OCI-LY3 (cell line): ENCODE measurements around the gene MUC20.

Experiments used
- H2AFZ ChIP-seq: fragments of 200-600, 300-600 bp; shearing (Covaris generic); 2 replicates; pipeline ENCODE4 v1.6.0; 2014; ENCODE audit warnings: antibody characterized with exemption, low read depth, low read length
- H3K27ac ChIP-seq: fragments of 200-600, 300-600 bp; sonication (generic); 2 replicates; pipeline ENCODE4 v1.5.1; 2014; ENCODE audit warnings: mild to moderate bottlenecking, low read length, moderate library complexity, mixed read lengths
- H3K27me3 ChIP-seq: fragments of 200-600, 300-600 bp; sonication (generic); 2 replicates; pipeline ENCODE4 v1.6.1; 2014; ENCODE audit warnings: low read depth, low read length, mixed read lengths
- H3K36me3 ChIP-seq: fragments of 200-600, 300-600 bp; sonication (generic); replicated peaks from 2 replicates; pipeline ENCODE3; 2014; ENCODE audit warnings: low read depth, low read length, mixed read lengths
- H3K4me1 ChIP-seq: fragments of 300-600, 200-600 bp; sonication (generic); 2 replicates; pipeline ENCODE4 v1.6.1; 2014; ENCODE audit warnings: low read length, mixed read lengths
- H3K4me2 ChIP-seq: fragments of 200-600, 300-600 bp; sonication (generic); 2 replicates; pipeline ENCODE4 v1.6.1; 2014; ENCODE audit warnings: low read length, mixed read lengths
- H3K4me3 ChIP-seq: fragments of 300-600, 200-600 bp; sonication (generic); 2 replicates; pipeline ENCODE4 v1.5.1; 2014; ENCODE audit warnings: antibody characterized with exemption, mild to moderate bottlenecking, low read length, moderate library complexity
- H3K79me2 ChIP-seq: fragments of 300-600, 200-600 bp; shearing (Covaris generic); 2 replicates; pipeline ENCODE4 v1.6.1; 2014; ENCODE audit warnings: mild to moderate bottlenecking, low read length, mixed read lengths
- H3K9ac ChIP-seq: fragments of 300-600, 200-600 bp; shearing (Covaris generic); 2 replicates; pipeline ENCODE4 v1.6.0; 2014; ENCODE audit warnings: mild to moderate bottlenecking, low read length, moderate library complexity
- H3K9me3 ChIP-seq: fragments of 200-600, 300-600 bp; shearing (Covaris generic); 2 replicates; pipeline ENCODE4 v1.6.1; 2014; ENCODE audit warnings: low read length, mixed read lengths; ENCODE audit not compliant: insufficient read depth
- H4K20me1 ChIP-seq: fragments of 200-600, 300-600 bp; sonication (generic); 2 replicates; pipeline ENCODE4 v1.6.1; 2016; ENCODE audit warnings: low read length, mixed read lengths; ENCODE audit not compliant: insufficient read depth
- EZH2phosphoT487 ChIP-seq: fragments of 200-600 bp; shearing (Covaris generic); IDR thresholded peaks from 2 replicates; pipeline ENCODE4 v1.6.1; 2018; ENCODE audit warnings: antibody characterized with exemption, mixed run types, low read depth
- TF ChIP-seq, protein P1 (sequence below): fragments of 200-600, 300-600 bp; sonication (generic); IDR thresholded peaks from 2 replicates; pipeline ENCODE4 v1.5.1; 2014; ENCODE audit warnings: antibody characterized with exemption, low read length, low read depth

The MUC20 gene

GRCh38 chr3:195699388-195699771, 21.4 kb upstream of the MUC20 start:
- no peaks in the 10 kb centered on the region for H3K4me1 ChIP-seq
- no peak overlapping the region for H2AFZ ChIP-seq
- H3K9me3 ChIP-seq: no peaks in the 10 kb centered on the region
- H3K27ac ChIP-seq: no peak overlapping the region
- H3K27me3 ChIP-seq: no peaks in the 10 kb centered on the region
- no peak overlapping the region for H3K4me3 ChIP-seq
- no peaks in the 10 kb centered on the region for H3K79me2 ChIP-seq
- no peaks in the 10 kb centered on the region for H4K20me1 ChIP-seq
- no peak overlapping the region for H3K4me2 ChIP-seq
- TF ChIP-seq EZH2phosphoT487: no peak
- TF ChIP-seq, protein P1, sequence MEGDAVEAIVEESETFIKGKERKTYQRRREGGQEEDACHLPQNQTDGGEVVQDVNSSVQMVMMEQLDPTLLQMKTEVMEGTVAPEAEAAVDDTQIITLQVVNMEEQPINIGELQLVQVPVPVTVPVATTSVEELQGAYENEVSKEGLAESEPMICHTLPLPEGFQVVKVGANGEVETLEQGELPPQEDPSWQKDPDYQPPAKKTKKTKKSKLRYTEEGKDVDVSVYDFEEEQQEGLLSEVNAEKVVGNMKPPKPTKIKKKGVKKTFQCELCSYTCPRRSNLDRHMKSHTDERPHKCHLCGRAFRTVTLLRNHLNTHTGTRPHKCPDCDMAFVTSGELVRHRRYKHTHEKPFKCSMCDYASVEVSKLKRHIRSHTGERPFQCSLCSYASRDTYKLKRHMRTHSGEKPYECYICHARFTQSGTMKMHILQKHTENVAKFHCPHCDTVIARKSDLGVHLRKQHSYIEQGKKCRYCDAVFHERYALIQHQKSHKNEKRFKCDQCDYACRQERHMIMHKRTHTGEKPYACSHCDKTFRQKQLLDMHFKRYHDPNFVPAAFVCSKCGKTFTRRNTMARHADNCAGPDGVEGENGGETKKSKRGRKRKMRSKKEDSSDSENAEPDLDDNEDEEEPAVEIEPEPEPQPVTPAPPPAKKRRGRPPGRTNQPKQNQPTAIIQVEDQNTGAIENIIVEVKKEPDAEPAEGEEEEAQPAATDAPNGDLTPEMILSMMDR: no peak
- peaks cover 16% of the 10 kb centered on the region for H3K36me3 ChIP-seq
- H3K9ac ChIP-seq: no peak overlapping the region

GRCh38 chr3:195699860-195700259, 20.9 kb upstream of the MUC20 start:
- Histone ChIP-seq H3K4me1 (no peaks in the 10 kb centered on the region), H3K79me2 (no peaks in the 10 kb centered on the region), H3K27ac (no peak overlapping the region), H3K4me3 (no peak overlapping the region), H3K27me3 (no peaks in the 10 kb centered on the region), H2AFZ (no peak overlapping the region), H3K9me3 (no peaks in the 10 kb centered on the region), H3K9ac (no peak overlapping the region), H3K36me3 (peaks cover 13% of the 10 kb centered on the region), H3K4me2 (no peak overlapping the region), H4K20me1 (no peaks in the 10 kb centered on the region)
- TF ChIP-seq, protein P1: no peak
- TF ChIP-seq EZH2phosphoT487: no peak

GRCh38 chr3:195700319-195700718, 20.5 kb upstream of the MUC20 start:
- no peaks in the 10 kb centered on the region for H4K20me1 ChIP-seq
- H3K36me3 ChIP-seq: peaks cover 13% of the 10 kb centered on the region
- H3K9ac ChIP-seq: no peak overlapping the region
- no peak overlapping the region for H3K4me3 ChIP-seq
- no peak overlapping the region for H3K27ac ChIP-seq
- H2AFZ ChIP-seq: no peak overlapping the region
- H3K79me2 ChIP-seq: no peaks in the 10 kb centered on the region
- H3K27me3 ChIP-seq: no peaks in the 10 kb centered on the region
- H3K4me2 ChIP-seq: no peak overlapping the region
- no peak for TF ChIP-seq EZH2phosphoT487
- TF ChIP-seq, protein P1: no peak
- H3K4me1 ChIP-seq: no peaks in the 10 kb centered on the region
- H3K9me3 ChIP-seq: no peaks in the 10 kb centered on the region

DNA sequence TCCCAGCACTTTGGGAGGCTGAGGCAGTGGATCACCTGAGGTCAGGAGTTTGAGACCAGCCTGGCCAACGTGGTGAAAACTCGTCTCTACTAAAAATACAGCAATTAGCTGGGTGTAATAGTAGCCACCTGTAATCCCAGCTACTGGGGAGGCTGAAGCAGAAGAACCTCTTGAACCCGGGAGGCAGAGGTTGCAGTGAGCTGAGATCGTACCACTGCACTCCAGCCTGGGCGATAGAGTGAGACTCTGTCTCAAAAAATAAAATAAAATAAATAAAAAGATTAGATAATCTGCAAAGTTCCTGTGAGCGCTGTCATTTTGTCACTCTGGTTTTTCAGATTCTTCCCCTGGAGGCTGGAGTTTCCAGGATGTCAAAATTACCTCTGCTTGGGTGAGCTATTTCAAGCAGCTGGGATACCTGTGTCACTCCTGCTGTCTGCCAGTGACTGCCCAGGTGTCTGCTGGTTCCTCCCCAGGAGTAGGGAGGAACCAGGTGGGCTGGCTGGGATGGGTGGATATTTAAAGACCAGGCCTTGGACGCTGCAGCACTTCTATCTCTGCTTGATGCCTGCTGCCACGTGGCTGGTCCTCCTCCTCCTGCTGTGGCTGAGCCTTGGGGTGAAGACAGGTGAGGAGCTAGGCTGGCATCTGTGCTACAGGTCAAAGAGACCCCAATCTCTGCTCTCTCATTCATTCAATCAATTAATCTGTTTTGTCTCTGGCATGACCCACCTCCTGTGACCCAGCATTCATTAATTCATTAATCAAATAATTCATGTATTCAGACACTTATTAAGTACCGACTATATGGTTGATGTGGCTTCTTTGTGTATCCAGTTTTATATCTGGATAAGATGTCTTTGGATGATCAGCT, 19.5 kb upstream of the MUC20 start:
- H3K27me3 ChIP-seq: no peaks in the 10 kb centered on the region
- H3K4me3 ChIP-seq: no peak overlapping the region
- H3K4me1 ChIP-seq: no peaks in the 10 kb centered on the region
- H4K20me1 ChIP-seq: no peaks in the 10 kb centered on the region
- no peak for TF ChIP-seq EZH2phosphoT487
- TF ChIP-seq, protein P1: no peak
- H3K9me3 ChIP-seq: no peaks in the 10 kb centered on the region
- no peak overlapping the region for H3K27ac ChIP-seq
- H3K4me2 ChIP-seq: no peak overlapping the region
- H3K79me2 ChIP-seq: no peaks in the 10 kb centered on the region
- peaks cover 13% of the 10 kb centered on the region for H3K36me3 ChIP-seq
- H3K9ac ChIP-seq: no peak overlapping the region
- no peak overlapping the region for H2AFZ ChIP-seq
